DMS79 (cell line): ENCODE measurements around the gene LZTS2.

ENCODE experiments used
- DNase-seq: peaks from one replicate; lab custom pipeline; 2025; lab: John Stamatoyannopoulos, UW

The LZTS2 gene

GRCh38 chr10:101014230-101014884, 14.7 kb downstream of the LZTS2 start:
- DNase-seq = no peak

- DNase-seq = no peak
Measured at GRCh38 chr10:101014966-101015581, 15.5 kb downstream of the LZTS2 start.

- no peak for DNase-seq
Measured at GRCh38 chr10:101015582-101015973, 16.0 kb downstream of the LZTS2 start.

GRCh38 chr10:101016814-101017213, 17.2 kb downstream of the LZTS2 start:
- DNase-seq = no peak

- no peak for DNase-seq
Measured at GRCh38 chr10:101018118-101018599, 18.6 kb downstream of the LZTS2 start.

GRCh38 chr10:101018600-101019439, 19.2 kb downstream of the LZTS2 start:
- peak; percentile 30 for DNase-seq

GRCh38 chr10:101019440-101019703, 19.8 kb downstream of the LZTS2 start:
- no peak for DNase-seq

- no peak for DNase-seq
Measured at GRCh38 chr10:101020427-101021075, 20.9 kb downstream of the LZTS2 start.

GRCh38 chr10:101021239-101021638, 21.6 kb downstream of the LZTS2 start:
- DNase-seq = no peak

- no peak for DNase-seq
Measured at GRCh38 chr10:101021692-101022251, 22.2 kb downstream of the LZTS2 start.

- no peak for DNase-seq
Measured at GRCh38 chr10:101022967-101023705, 23.5 kb downstream of the LZTS2 start.

GRCh38 chr10:101027106-101027720, 27.6 kb downstream of the LZTS2 start:
- no peak for DNase-seq

- no peak for DNase-seq
Measured at GRCh38 chr10:101028446-101029337, 29.1 kb downstream of the LZTS2 start.

- DNase-seq = no peak
Measured at GRCh38 chr10:101029520-101030295, 30.1 kb downstream of the LZTS2 start.

- no peak for DNase-seq
Measured at GRCh38 chr10:101030496-101031127, 31.0 kb downstream of the LZTS2 start.

- DNase-seq = peak; percentile 33
Measured at GRCh38 chr10:101031128-101031795, 31.7 kb downstream of the LZTS2 start, which contains the start of the genes PDZD7 and SFXN3. PDZD7 (minus strand) TSS chr10:101031129; CDS start chr10:101030219, 910 bp downstream. SFXN3 (plus strand) TSS chr10:101031234; CDS start chr10:101034695, 3,461 bp downstream.

- DNase-seq = peak; percentile 13
Measured at GRCh38 chr10:101031796-101032636, 32.4 kb downstream of the LZTS2 start.
